ENCODE data around the gene ZNF710.
A peak's percentile ranks its signal among the peaks of the same experiment; 100 is the strongest.

The ZNF710 gene

GRCh38 chr15:90002428-90002844, 1.3 kb downstream of the ZNF710 start:
- no peak for TF ChIP-seq CTCF (IDR thresholded peaks at IDR 0.05; ENCODE audit: insufficient read depth, low read depth, low read length, missing control alignments)
- H3K4me3 ChIP-seq (ENCODE audit: low read length), result peak overlapping the region; percentile 73
- peak; percentile 58 for DNase-seq (ENCODE audit: low read depth)

- TF ChIP-seq CTCF (IDR thresholded peaks at IDR 0.05; ENCODE audit: insufficient read depth, low read depth, low read length, missing control alignments), result no peak
- H3K4me3 ChIP-seq (ENCODE audit: low read length), result peak overlapping the region; percentile 20
- DNase-seq (ENCODE audit: low read depth), result no peak
These were observed 2.6 kb downstream of the ZNF710 start for GRCh38 chr15:90003736-90004135.

GRCh38 chr15:90004252-90004651, 3.1 kb downstream of the ZNF710 start:
- DNase-seq (ENCODE audit: low read depth), result peak; percentile 46
- no peak for TF ChIP-seq CTCF (IDR thresholded peaks at IDR 0.05; ENCODE audit: insufficient read depth, low read depth, low read length, missing control alignments)
- H3K4me3 ChIP-seq (ENCODE audit: low read length), result peak overlapping the region; percentile 20

GRCh38 chr15:90004671-90005070, 3.5 kb downstream of the ZNF710 start:
- H3K4me3 ChIP-seq (ENCODE audit: low read length), result peak overlapping the region; percentile 5
- TF ChIP-seq CTCF (IDR thresholded peaks at IDR 0.05; ENCODE audit: insufficient read depth, low read depth, low read length, missing control alignments), result no peak
- DNase-seq (ENCODE audit: low read depth), result peak; percentile 99

GRCh38 chr15:90006217-90007075, 5.3 kb downstream of the ZNF710 start:
- DNase-seq (ENCODE audit: low read depth), result no peak
- TF ChIP-seq CTCF (IDR thresholded peaks at IDR 0.05; ENCODE audit: insufficient read depth, low read depth, low read length, missing control alignments), result no peak

GRCh38 chr15:90007076-90007460, 5.9 kb downstream of the ZNF710 start:
- no peak for TF ChIP-seq CTCF (IDR thresholded peaks at IDR 0.05; ENCODE audit: insufficient read depth, low read depth, low read length, missing control alignments)
- no peak for DNase-seq (ENCODE audit: low read depth)
- no peak overlapping the region for H3K4me3 ChIP-seq (ENCODE audit: low read length)

More at GRCh38 chr15:90006217-90007075, 5.3 kb downstream of the ZNF710 start:
- H3K4me3 ChIP-seq (ENCODE audit: low read length), result no peak overlapping the region

- no peak for DNase-seq (ENCODE audit: low read depth)
- no peak for TF ChIP-seq CTCF (IDR thresholded peaks at IDR 0.05; ENCODE audit: insufficient read depth, low read depth, low read length, missing control alignments)
- no peak overlapping the region for H3K4me3 ChIP-seq (ENCODE audit: low read length)
These were observed 7.5 kb downstream of the ZNF710 start for GRCh38 chr15:90008607-90009006.
